ENCODE data around the gene KDM8. TPM values are rescaled to one million over a fixed set of nuclear protein-coding genes. Genes with fewer than 3 reads are reported as not detected.

The KDM8 gene
- total and polyA plus RNA-seq, 4 donors = 2.6 to 7.0 (median 4.7) TPM

GRCh38 chr16:27195941-27196595 is 7.3 kb upstream of the KDM8 start:
- DNase-seq (no peak), ATAC-seq (ENCODE audit: insufficient read depth, low FRiP score) (no peak)
- WGBS, 2 donors = 83 to 89% methylated on average over 9 of the region's 9 CpGs
- no peak overlapping the region for H3K27ac ChIP-seq (ENCODE audit: low read depth in 1 of 2, low read length in 1 of 2)
- TF ChIP-seq CTCF (IDR thresholded peaks at IDR 0.05; ENCODE audit: control extremely low read depth, extremely low read depth) = no peak
- no peak overlapping the region for H3K9ac ChIP-seq (ENCODE audit: insufficient read depth in 1 of 2, low read length in 2 of 2)
- H3K36me3 ChIP-seq (ENCODE audit: control insufficient read depth in 4 of 4, insufficient read depth in 4 of 4, low read length in 4 of 4) = no peaks in the 10 kb centered on the region
- H3K4me3 ChIP-seq = no peak overlapping the region
- peaks cover 0 to 10% (median 4%) of the 10 kb centered on the region in 3 donors for H3K27me3 ChIP-seq (ENCODE audit: control insufficient read depth in 3 of 3, insufficient read depth in 3 of 3, low read length in 2 of 3)
- peaks cover 0 to 2% (median 0%) of the 10 kb centered on the region in 4 donors for H3K9me3 ChIP-seq (ENCODE audit: control insufficient read depth in 4 of 4, insufficient read depth in 3 of 4, low read length in 3 of 4)
- H3K4me1 ChIP-seq (ENCODE audit: control insufficient read depth in 5 of 5, insufficient read depth in 5 of 5, low read length in 5 of 5) = no peaks in the 10 kb centered on the region

GRCh38 chr16:27197004-27197403 is 6.3 kb upstream of the KDM8 start:
- H3K4me3 ChIP-seq = no peak overlapping the region
- no peak for ATAC-seq (ENCODE audit: insufficient read depth, low FRiP score)
- no peak for TF ChIP-seq CTCF (IDR thresholded peaks at IDR 0.05; ENCODE audit: control extremely low read depth, extremely low read depth)

GRCh38 chr16:27198451-27199234 is 4.7 kb upstream of the KDM8 start:
- DNase-seq (no peak), ATAC-seq (ENCODE audit: insufficient read depth, low FRiP score) (no peak)
- H3K27me3 ChIP-seq (ENCODE audit: control insufficient read depth in 3 of 3, insufficient read depth in 3 of 3, low read length in 2 of 3) = peaks cover 0 to 10% (median 4%) of the 10 kb centered on the region in 3 donors
- 88 to 90% methylated on average over 12 of the region's 12 CpGs for WGBS, 2 donors
- TF ChIP-seq CTCF (IDR thresholded peaks at IDR 0.05; ENCODE audit: control extremely low read depth, extremely low read depth) = no peak
- H3K36me3 ChIP-seq (ENCODE audit: control insufficient read depth in 4 of 4, insufficient read depth in 4 of 4, low read length in 4 of 4) = no peaks in the 10 kb centered on the region
- no peak overlapping the region for H3K4me3 ChIP-seq
- H3K4me1 ChIP-seq (ENCODE audit: control insufficient read depth in 5 of 5, insufficient read depth in 5 of 5, low read length in 5 of 5) = peaks cover 0 to 4% (median 3%) of the 10 kb centered on the region in 5 donors
- no peak overlapping the region for H3K27ac ChIP-seq (ENCODE audit: low read depth in 1 of 2, low read length in 1 of 2)
- no peaks in the 10 kb centered on the region for H3K9me3 ChIP-seq (ENCODE audit: control insufficient read depth in 4 of 4, insufficient read depth in 3 of 4, low read length in 3 of 4)
- no peak overlapping the region for H3K9ac ChIP-seq (ENCODE audit: insufficient read depth in 1 of 2, low read length in 2 of 2)

More at GRCh38 chr16:27197004-27197403, 6.3 kb upstream of the KDM8 start:
- H3K4me1 ChIP-seq (ENCODE audit: control insufficient read depth in 5 of 5, insufficient read depth in 5 of 5, low read length in 5 of 5) = no peaks in the 10 kb centered on the region
- no peak overlapping the region for H3K9ac ChIP-seq (ENCODE audit: insufficient read depth in 1 of 2, low read length in 2 of 2)
- no peaks in the 10 kb centered on the region for H3K36me3 ChIP-seq (ENCODE audit: control insufficient read depth in 4 of 4, insufficient read depth in 4 of 4, low read length in 4 of 4)
- H3K9me3 ChIP-seq (ENCODE audit: control insufficient read depth in 4 of 4, insufficient read depth in 3 of 4, low read length in 3 of 4) = peaks cover 0 to 2% (median 0%) of the 10 kb centered on the region in 4 donors
- H3K27ac ChIP-seq (ENCODE audit: low read depth in 1 of 2, low read length in 1 of 2) = no peak overlapping the region
- no peak for DNase-seq
- peaks cover 0 to 10% (median 4%) of the 10 kb centered on the region in 3 donors for H3K27me3 ChIP-seq (ENCODE audit: control insufficient read depth in 3 of 3, insufficient read depth in 3 of 3, low read length in 2 of 3)
- WGBS, 2 donors = 72 to 91% methylated on average over 4 of the region's 4 CpGs
